Neural progenitor cell (in vitro differentiated cells): ENCODE measurements around the gene ATP5IF1.

Source experiments
- CTCF ChIP-seq: fragments of 200-600 bp; sonication (generic); IDR thresholded peaks from 2 replicates; pipeline ENCODE4 v1.5.1; 2017; ENCODE audit warnings: antibody characterized with exemption, mild to moderate bottlenecking
- EZH2 ChIP-seq: fragments of 200-600 bp; sonication (generic); IDR thresholded peaks from 2 replicates; pipeline ENCODE4 v1.6.1; 2017; ENCODE audit warnings: antibody characterized with exemption, mild to moderate bottlenecking, moderate library complexity

DNA sequence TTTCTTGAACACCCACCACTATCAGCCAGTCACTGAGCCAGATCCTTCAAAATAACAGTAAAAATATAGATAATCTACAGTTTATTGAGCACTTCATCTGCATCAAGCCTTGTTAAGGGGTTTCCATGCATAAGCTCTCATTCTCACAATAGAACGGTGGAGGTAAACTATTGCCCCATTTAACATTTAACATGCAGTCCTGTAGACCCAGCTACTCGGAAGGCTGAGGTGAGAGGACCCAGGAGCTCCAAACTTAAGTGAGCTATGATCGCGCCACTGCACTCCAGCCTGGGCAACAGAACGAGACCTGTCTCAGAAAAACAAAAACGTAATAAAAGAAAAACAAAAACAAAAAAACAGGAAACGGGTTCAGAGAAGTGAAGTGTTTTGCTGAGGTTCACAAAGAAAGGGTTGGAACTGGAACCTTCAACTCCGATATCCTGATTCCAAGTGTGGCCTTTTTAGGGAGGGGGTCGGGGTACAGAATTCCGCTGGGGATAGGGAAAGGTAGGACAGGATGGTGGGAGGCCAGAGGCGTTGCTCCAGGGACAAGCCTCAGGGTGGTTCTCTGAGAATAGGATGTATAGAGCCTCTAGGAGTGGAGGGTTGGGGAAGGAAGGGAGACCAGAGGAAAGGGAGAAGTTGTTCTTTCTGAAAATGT lies 11.8 kb downstream of the ATP5IF1 start:
- TF ChIP-seq CTCF (no peak), EZH2 (no peak)
